ENCODE measurements around the gene HDAC4.

DNA sequence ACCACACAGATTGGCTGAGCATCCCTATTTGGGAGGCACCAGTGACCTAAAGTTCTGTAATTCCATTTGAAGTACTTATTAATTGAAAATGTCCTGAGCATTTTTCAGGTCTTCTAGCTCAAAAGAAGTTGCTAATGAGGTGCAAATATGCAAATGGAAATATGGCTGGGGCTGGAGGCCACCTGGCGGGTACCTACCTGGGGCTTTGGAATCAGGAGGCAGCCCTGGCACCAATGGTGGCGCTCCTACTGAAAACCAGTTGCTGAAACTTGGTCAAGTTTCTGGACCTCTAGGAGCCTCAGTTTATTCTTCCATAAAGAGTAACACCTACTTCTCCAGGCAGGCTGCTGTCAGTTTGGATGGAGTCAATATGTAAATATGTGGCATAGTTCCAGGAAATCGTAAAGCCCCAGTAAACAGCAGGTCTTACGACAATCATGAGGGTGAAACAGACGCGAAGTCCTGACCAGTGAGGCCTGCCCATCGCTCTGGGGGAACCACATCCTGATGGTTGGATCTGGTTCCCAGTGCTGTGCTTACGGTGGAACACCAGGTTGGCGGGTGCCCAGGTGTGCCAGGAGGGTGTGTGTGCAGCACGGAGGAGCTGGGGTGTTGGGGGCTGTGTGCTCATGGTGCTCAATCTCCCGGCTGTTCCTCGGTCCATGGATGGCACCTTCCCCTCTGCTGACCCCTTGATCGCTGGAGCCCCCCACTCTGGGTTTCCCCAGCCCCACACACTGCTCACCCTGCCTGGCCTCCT is 366.8 kb downstream of the HDAC4 start:
- TF ChIP-seq TCF12 (IDR thresholded peaks at IDR 0.05; ENCODE audit: low read depth, low read length) = no peak
- TF ChIP-seq, protein P1, sequence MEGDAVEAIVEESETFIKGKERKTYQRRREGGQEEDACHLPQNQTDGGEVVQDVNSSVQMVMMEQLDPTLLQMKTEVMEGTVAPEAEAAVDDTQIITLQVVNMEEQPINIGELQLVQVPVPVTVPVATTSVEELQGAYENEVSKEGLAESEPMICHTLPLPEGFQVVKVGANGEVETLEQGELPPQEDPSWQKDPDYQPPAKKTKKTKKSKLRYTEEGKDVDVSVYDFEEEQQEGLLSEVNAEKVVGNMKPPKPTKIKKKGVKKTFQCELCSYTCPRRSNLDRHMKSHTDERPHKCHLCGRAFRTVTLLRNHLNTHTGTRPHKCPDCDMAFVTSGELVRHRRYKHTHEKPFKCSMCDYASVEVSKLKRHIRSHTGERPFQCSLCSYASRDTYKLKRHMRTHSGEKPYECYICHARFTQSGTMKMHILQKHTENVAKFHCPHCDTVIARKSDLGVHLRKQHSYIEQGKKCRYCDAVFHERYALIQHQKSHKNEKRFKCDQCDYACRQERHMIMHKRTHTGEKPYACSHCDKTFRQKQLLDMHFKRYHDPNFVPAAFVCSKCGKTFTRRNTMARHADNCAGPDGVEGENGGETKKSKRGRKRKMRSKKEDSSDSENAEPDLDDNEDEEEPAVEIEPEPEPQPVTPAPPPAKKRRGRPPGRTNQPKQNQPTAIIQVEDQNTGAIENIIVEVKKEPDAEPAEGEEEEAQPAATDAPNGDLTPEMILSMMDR (IDR thresholded peaks at IDR 0.05; ENCODE audit: control extremely low read depth in 1 of 3, insufficient read depth in 1 of 3, low read depth in 1 of 3, low read length in 3 of 3) = no peak
- TF ChIP-seq EZH2 (IDR thresholded peaks at IDR 0.05; ENCODE audit: low read depth, low read length, severe bottlenecking) = no peak
- no peak for TF ChIP-seq KDM1A (IDR thresholded peaks at IDR 0.05; ENCODE audit: borderline replicate concordance, low read length)
- no peak for TF ChIP-seq FOSL1 (IDR thresholded peaks at IDR 0.05; ENCODE audit: insufficient read depth, low read depth, low read length)
- no peak for TF ChIP-seq POLR2AphosphoS5 (IDR thresholded peaks at IDR 0.05; ENCODE audit: low read depth, low read length)
- TF ChIP-seq RFX5 (IDR thresholded peaks at IDR 0.05; ENCODE audit: borderline replicate concordance, low read depth, low read length) = no peak
- no peak for TF ChIP-seq CBX5 (IDR thresholded peaks at IDR 0.05; ENCODE audit: low read depth, low read length)
- TF ChIP-seq, protein P2, sequence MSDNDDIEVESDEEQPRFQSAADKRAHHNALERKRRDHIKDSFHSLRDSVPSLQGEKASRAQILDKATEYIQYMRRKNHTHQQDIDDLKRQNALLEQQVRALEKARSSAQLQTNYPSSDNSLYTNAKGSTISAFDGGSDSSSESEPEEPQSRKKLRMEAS (IDR thresholded peaks at IDR 0.05) = no peak
- TF ChIP-seq HDAC2 (IDR thresholded peaks at IDR 0.05; ENCODE audit: borderline replicate concordance in 1 of 2, low read depth in 2 of 2, low read length in 2 of 2) = no peak
- no peak for TF ChIP-seq TBP (IDR thresholded peaks at IDR 0.05; ENCODE audit: low read depth, low read length)
- no peak for TF ChIP-seq POLR2A (IDR thresholded peaks at IDR 0.05; ENCODE audit: control extremely low read depth in 1 of 2, low read depth in 2 of 2, low read length in 2 of 2)

All from H1 (cell line).